Kidney (tissue), 14 donors: Measurements from ENCODE around the gene RGS17. TPM values are rescaled to one million over a fixed set of nuclear protein-coding genes. Genes with fewer than 3 reads are reported as not detected.

Experiments used
- DNase-seq, 5 donors: peaks; one replicate each; pipeline ENCODE4 v3.0.0-alpha.2; 2013 to 2020
- FAIRE-seq: peaks from 2 replicates; lab custom pipeline; 2012; peaks lifted over from hg19 to GRCh38; lab: Jason Lieb, UNC
- H3K27ac ChIP-seq, 2 donors: one replicate each; pipeline ENCODE4 v1.7.0; 2013; ENCODE audit warnings: low read depth in 2 of 2, low read length in 2 of 2, inconsistent platforms in 1 of 2
- H3K27me3 ChIP-seq: one replicate; pipeline ENCODE4 v1.7.1; 2013; ENCODE audit warnings: low read length, inconsistent platforms; ENCODE audit not compliant: control insufficient read depth, insufficient read depth
- H3K36me3 ChIP-seq, 3 donors: one replicate each; pipeline versions ENCODE4 v1.7.0 to v1.7.1; 2013; ENCODE audit warnings: low read length in 3 of 3, control low read depth in 1 of 3, inconsistent platforms in 1 of 3; ENCODE audit not compliant: insufficient read depth in 3 of 3, control insufficient read depth in 2 of 3
- H3K4me1 ChIP-seq, 3 donors: one replicate each; pipeline versions ENCODE4 v1.7.0 to v1.7.1; 2013; ENCODE audit warnings: low read length in 3 of 3, inconsistent platforms in 1 of 3, low read depth in 1 of 3; ENCODE audit not compliant: control insufficient read depth in 2 of 3, insufficient read depth in 2 of 3
- H3K4me3 ChIP-seq, 3 donors: one replicate each; pipeline versions ENCODE4 v1.7.0 to v1.8.1; 2013; ENCODE audit warnings: low read length in 3 of 3, control low read depth in 1 of 3, inconsistent platforms in 1 of 3
- H3K9ac ChIP-seq, 3 donors: one replicate each; pipeline versions ENCODE4 v1.7.0 to v1.7.1; 2013; ENCODE audit warnings: low read length in 3 of 3, control low read depth in 1 of 3, inconsistent platforms in 1 of 3
- H3K9me3 ChIP-seq, 3 donors: one replicate each; pipeline versions ENCODE4 v1.7.0 to v1.7.1; 2013; ENCODE audit warnings: low read length in 3 of 3, control low read depth in 1 of 3, inconsistent platforms in 1 of 3; ENCODE audit not compliant: control insufficient read depth in 2 of 3, insufficient read depth in 1 of 3
- CTCF ChIP-seq: IDR thresholded peaks from 3 replicates; pipeline ENCODE4 v1.5.1; 2012; ENCODE audit warnings: mild to moderate bottlenecking, moderate library complexity, borderline replicate concordance; ENCODE audit not compliant: insufficient read depth; ENCODE audit errors: extremely low read depth
- intact Hi-C: fragments of 100-400 bp; cut with DNase I; formaldehyde crosslinking; loops from one replicate; pipeline ENCODE4 v1.11.1; 2022
- polyA plus RNA-seq: library from polyadenylated mRNA; stranded (reverse); fragments of 350-450 nt; fragmentation: Illumina TruSeq; extraction: RNeasy Lipid Tissue Mini Kit (QIAGEN cat#74804); gene quantifications from one replicate; pipeline ENCODE4 v1.2.3, GENCODE V29; 2014; ENCODE audit warnings: low read depth, low replicate concordance; ENCODE audit not compliant: insufficient read depth
- total RNA-seq: library from RNA; stranded (reverse); fragmentation: NEBNext Ultra II Directional; extraction: Animal tissue kit (Norgen Biotek cat#: 25700); gene quantifications from one replicate; pipeline ENCODE4 v1.2.1, GENCODE V29; 2021
- donor health status: control.
- donor health status: control.
- donor health status: control.
- donor health status: control.
- donor health status: control.
- donor health status: DM: yes; HTN: yes; CAD: no.
- donor health status: Normal renal cell carcinoma (clear cell type).

Gene RGS17
- total and polyA plus RNA-seq, 2 donors from 2014 or later = 0.28 TPM; not detected in 1

- intact Hi-C loops = no loop called here
- H3K27me3 ChIP-seq = no peaks in the 10 kb centered on the region
- no peak for TF ChIP-seq CTCF
- no peaks in the 10 kb centered on the region for H3K36me3 ChIP-seq
- no peak overlapping the region for H3K27ac ChIP-seq
- H3K9me3 ChIP-seq = no peaks in the 10 kb centered on the region
- H3K9ac ChIP-seq = no peak overlapping the region
- H3K4me3 ChIP-seq = no peak overlapping the region
- H3K4me1 ChIP-seq = no peaks in the 10 kb centered on the region
- FAIRE-seq = no peak
- DNase-seq = no peak
These were observed 35.1 kb downstream of the RGS17 start for GRCh38 chr6:153096031-153096430.

- FAIRE-seq (no peak), DNase-seq (peak in 1 of 5 donors; percentile 5)
- no peaks in the 10 kb centered on the region for H3K27me3 ChIP-seq
- no peaks in the 10 kb centered on the region for H3K36me3 ChIP-seq
- H3K27ac ChIP-seq = no peak overlapping the region
- no peaks in the 10 kb centered on the region for H3K4me1 ChIP-seq
- H3K9me3 ChIP-seq = no peaks in the 10 kb centered on the region
- no peak overlapping the region for H3K4me3 ChIP-seq
- no peak for TF ChIP-seq CTCF
- no peak overlapping the region for H3K9ac ChIP-seq
- intact Hi-C loops = no loop called here
These were observed 38.7 kb downstream of the RGS17 start for GRCh38 chr6:153092082-153093013.

GRCh38 chr6:153090241-153090930 is 40.7 kb downstream of the RGS17 start:
- Histone ChIP-seq H3K36me3 (no peaks in the 10 kb centered on the region), H3K4me1 (no peaks in the 10 kb centered on the region), H3K27ac (no peak overlapping the region), H3K9ac (no peak overlapping the region), H3K4me3 (no peak overlapping the region), H3K9me3 (no peaks in the 10 kb centered on the region), H3K27me3 (no peaks in the 10 kb centered on the region)
- intact Hi-C loops = no loop called here
- DNase-seq (no peak), FAIRE-seq (no peak)
- TF ChIP-seq CTCF = no peak
